ENCODE data around the gene ING2. TPM values are rescaled to one million over a fixed set of nuclear protein-coding genes. Genes with fewer than 3 reads are reported as not detected.

The ING2 gene
- total and polyA plus RNA-seq, 2 experiments from 2014 or later, result 25.8 to 33.4 TPM

GRCh38 chr4:183558873-183559272 is 54.0 kb downstream of the ING2 start:
- Histone ChIP-seq H3K4me2 (no peak overlapping the region), H2AFZ (no peak overlapping the region), H3K4me1 (ENCODE audit: insufficient read depth) (no peaks in the 10 kb centered on the region), H3K4me3 (no peak overlapping the region), H3K27me3 (no peaks in the 10 kb centered on the region), H3K9me3 (ENCODE audit: low read depth) (no peaks in the 10 kb centered on the region), H3K9me2 (replicated peaks; ENCODE audit: insufficient read depth) (no peaks in the 10 kb centered on the region), H3K79me2 (no peaks in the 10 kb centered on the region), H4K20me1 (ENCODE audit: insufficient read depth, poor library complexity, severe bottlenecking) (no peaks in the 10 kb centered on the region), H3K27ac (no peak overlapping the region), H3K36me3 (replicated peaks; ENCODE audit: insufficient read depth, low read depth) (no peaks in the 10 kb centered on the region)
- TF ChIP-seq CTCF (IDR thresholded peaks at IDR 0.05; ENCODE audit: poor library complexity) (no peak), EZH2 (IDR thresholded peaks at IDR 0.05; ENCODE audit: borderline replicate concordance) (no peak), EZH2phosphoT487 (IDR thresholded peaks at IDR 0.05; ENCODE audit: low read depth, severe bottlenecking, unreplicated experiment) (no peak)
- no peak for DNase-seq (ENCODE audit: low spot score)
- WGBS (ENCODE audit: low lambda C conversion rate, missing lambda C conversion rate), result 54% methylated on average over 12 of the region's 12 CpGs

DNA sequence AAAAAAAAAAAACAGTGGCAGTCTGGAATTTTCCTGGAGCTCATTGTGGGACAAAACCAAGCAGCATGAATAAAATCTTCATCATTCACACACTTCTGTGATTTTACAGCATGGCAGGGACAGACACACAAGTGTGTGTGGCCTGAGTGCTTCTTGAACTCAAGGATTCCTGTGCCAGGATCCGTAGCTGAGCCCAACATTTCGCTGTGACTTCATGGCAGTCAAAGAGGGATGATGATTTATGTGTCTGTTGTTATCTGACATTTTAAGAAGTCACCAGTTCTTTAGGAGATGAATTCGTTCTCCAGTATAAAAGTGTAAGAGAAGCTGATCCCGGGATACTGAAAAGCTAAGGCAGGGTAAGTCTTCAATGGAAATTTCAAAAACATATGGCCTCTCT is 57.0 kb downstream of the ING2 start:
- Histone ChIP-seq H3K79me2 (no peaks in the 10 kb centered on the region), H3K4me2 (no peak overlapping the region), H3K27ac (no peak overlapping the region), H3K4me1 (ENCODE audit: insufficient read depth) (no peaks in the 10 kb centered on the region), H3K9me3 (ENCODE audit: low read depth) (no peaks in the 10 kb centered on the region), H2AFZ (no peak overlapping the region), H3K27me3 (no peaks in the 10 kb centered on the region), H3K9me2 (replicated peaks; ENCODE audit: insufficient read depth) (no peaks in the 10 kb centered on the region), H4K20me1 (ENCODE audit: insufficient read depth, poor library complexity, severe bottlenecking) (no peaks in the 10 kb centered on the region), H3K36me3 (replicated peaks; ENCODE audit: insufficient read depth, low read depth) (no peaks in the 10 kb centered on the region), H3K4me3 (no peak overlapping the region)
- DNase-seq (ENCODE audit: low spot score), result no peak
- TF ChIP-seq EZH2phosphoT487 (IDR thresholded peaks at IDR 0.05; ENCODE audit: low read depth, severe bottlenecking, unreplicated experiment) (no peak), EZH2 (IDR thresholded peaks at IDR 0.05; ENCODE audit: borderline replicate concordance) (no peak), CTCF (IDR thresholded peaks at IDR 0.05; ENCODE audit: poor library complexity) (no peak)
- 69% methylated on average over 4 of the region's 4 CpGs for WGBS (ENCODE audit: low lambda C conversion rate, missing lambda C conversion rate)

Other genes with a start within 250 kb of the ING2 start
- not detected in 2 replicates for gene CLDN22, start 184.8 kb upstream of the ING2 start, total RNA-seq
- gene CLDN22, start 184.8 kb upstream of the ING2 start, polyA plus RNA-seq, result 0.32 TPM in 1 of 2 replicates, not detected in the other
- gene CLDN24, start 182.6 kb upstream of the ING2 start, total RNA-seq, result not detected in 2 replicates
- 0.94 TPM in 1 of 2 replicates, not detected in the other for gene CLDN24, start 182.6 kb upstream of the ING2 start, polyA plus RNA-seq
- 43.6 and 43.7 TPM in 2 replicates for gene CDKN2AIP, start 60.4 kb upstream of the ING2 start, total RNA-seq
- 18.9 and 26.7 TPM in 2 replicates for gene CDKN2AIP, start 60.4 kb upstream of the ING2 start, polyA plus RNA-seq
- 30.3 TPM in 2 replicates for gene RWDD4, start 154.1 kb downstream of the ING2 start, total RNA-seq
- gene RWDD4, start 154.1 kb downstream of the ING2 start, polyA plus RNA-seq, result 20.6 and 24.9 TPM in 2 replicates
- gene TRAPPC11, start 154.2 kb downstream of the ING2 start, total RNA-seq, result 29.0 and 42.5 TPM in 2 replicates
- 13.8 and 14.7 TPM in 2 replicates for gene TRAPPC11, start 154.2 kb downstream of the ING2 start, polyA plus RNA-seq

Data from hepatocyte (in vitro differentiated cells).